Myocyte (in vitro differentiated cells): ENCODE measurements around the gene SSPN. TPM values are rescaled to one million over a fixed set of nuclear protein-coding genes. Genes with fewer than 3 reads are reported as not detected.

Source experiments
- DNase-seq: peaks from one replicate; pipeline ENCODE4 v3.0.0-alpha.2; 2012; ENCODE audit warnings: low read depth
- total RNA-seq: library from RNA; depleted of rRNA; stranded (reverse); fragments of >200 nt; gene quantifications from 2 replicates; pipeline ENCODE4 v1.2.3, GENCODE V29; 2014

SSPN gene
- total RNA-seq, 1 donor from 2014 or later: 120 TPM

DNA sequence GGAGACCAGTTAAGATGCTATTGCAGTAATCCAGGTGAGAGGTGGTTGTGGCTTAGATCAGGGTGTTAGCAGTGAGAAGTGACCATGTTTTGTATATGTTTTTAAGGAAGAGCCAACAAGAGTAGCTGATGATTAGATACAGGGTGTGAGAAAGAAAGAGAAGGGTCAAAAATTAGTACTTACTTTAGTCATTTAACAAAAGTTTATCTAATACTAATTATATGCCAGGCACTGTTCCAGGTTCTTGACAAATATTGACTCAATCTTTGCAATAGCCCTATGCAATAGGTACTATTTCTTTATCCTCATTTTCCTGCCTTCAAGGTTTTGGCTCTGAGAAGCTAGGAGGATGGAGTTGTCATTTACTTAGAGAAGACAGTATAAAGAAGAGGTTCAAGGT, 70.2 kb downstream of the SSPN start:
- no peak for DNase-seq

GRCh38 chr12:26266881-26267280, 71.5 kb downstream of the SSPN start:
- DNase-seq: no peak

GRCh38 chr12:26268841-26269561, 73.6 kb downstream of the SSPN start:
- DNase-seq: no peak

DNA sequence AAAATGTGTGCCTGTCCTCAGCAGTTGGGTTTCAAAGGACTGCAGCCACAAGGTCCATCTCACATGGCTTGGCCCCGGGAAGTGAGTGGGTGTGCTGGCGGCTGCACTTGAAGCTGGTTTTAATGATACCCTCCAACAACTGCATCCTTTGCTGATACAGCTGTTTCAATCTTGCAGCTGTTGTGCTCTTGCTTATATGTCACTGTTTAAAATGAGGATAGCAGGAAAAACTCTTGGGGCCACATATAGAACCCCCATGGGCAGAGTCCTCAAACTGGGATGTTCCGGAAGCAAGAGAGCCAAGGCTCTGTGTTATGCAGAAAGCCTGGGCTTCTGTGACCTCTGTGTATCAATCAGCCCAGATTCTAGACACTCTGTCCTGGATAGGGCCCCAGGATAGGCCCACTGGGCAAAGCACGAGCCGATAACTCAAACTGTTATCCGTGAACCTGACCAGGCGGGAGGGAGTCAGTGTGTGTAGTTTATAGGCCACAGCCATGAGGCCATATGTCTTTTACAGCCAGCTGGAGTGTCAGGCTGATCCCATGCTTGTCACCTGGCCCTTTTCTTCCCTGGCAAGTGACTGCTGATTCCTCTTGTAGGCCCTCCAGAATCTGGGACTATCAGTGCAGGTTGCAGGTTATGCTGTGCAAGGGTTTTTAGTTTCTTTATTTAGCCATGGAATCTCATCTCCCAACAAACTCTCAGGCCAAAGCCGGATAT, 74.3 kb downstream of the SSPN start:
- peak; percentile 61 for DNase-seq

DNA sequence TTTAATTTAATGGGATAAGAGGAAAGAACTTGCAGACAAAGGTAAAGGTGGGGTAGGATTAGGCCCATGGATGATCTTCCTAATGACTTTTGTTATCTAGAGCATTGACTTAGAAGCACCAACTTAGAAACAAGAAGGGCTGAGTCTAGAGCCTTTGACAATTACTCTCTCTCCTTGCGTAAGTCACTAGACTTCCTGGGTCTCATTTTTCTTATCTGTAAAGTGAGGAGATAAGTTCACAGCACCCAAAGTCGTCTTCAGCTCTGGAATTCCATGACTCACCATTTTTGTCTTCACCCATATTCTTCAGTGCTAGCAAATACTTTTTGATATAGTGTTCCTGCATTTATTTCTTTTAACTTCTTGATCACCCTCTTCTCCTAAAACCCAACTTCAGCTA, 75.7 kb downstream of the SSPN start:
- DNase-seq: no peak

DNA sequence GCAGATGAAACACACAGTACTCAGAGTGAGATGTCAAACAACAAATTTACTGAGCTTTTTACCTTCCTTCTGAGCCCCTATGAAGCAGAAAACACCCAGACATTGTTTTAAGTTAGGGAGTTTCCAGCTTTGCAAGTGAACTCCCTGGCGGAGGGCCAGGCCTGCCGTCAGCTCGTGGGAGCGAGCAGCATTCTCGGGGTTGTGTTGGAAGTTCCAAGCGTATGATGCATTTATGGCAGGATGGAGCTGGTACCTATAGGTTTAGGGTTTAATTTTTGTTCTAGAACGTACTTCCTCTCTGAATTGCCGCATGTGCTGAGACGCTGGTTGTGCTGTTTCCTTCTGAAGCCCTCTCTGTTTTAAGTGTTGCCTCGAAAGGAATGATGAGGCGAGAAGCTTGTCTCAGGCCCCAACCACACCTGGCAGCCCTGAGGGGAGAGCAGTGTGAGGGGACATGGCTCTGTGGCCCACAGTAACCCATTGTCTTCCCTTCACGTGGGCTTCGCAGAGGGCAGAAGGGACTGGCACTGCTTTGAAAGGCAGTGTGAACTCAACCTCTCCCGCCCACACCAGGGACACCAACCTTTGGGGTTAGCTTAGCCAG, 76.6 kb downstream of the SSPN start:
- DNase-seq: peak; percentile 43

DNA sequence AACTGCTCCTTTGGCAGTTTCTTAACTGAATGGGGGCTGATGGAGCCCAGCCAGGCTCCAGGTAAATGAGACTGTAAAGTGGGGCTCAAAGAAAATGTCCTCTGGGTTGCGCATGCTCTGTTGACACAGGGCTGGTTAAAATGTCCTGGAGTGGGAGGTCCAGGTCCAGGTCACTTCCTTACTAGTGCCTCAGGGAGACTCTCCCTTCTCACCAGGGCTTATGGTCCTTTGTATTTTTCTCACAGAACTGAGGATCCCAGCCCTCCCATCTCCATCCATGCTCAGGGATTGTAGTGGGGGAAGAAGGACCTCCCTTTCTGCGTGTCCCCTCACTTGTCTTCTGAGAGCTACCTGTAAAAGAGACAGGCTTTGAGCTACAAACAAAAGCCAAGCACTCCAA, 77.5 kb downstream of the SSPN start:
- no peak for DNase-seq

GRCh38 chr12:26273811-26274210, 78.4 kb downstream of the SSPN start:
- no peak for DNase-seq

DNA sequence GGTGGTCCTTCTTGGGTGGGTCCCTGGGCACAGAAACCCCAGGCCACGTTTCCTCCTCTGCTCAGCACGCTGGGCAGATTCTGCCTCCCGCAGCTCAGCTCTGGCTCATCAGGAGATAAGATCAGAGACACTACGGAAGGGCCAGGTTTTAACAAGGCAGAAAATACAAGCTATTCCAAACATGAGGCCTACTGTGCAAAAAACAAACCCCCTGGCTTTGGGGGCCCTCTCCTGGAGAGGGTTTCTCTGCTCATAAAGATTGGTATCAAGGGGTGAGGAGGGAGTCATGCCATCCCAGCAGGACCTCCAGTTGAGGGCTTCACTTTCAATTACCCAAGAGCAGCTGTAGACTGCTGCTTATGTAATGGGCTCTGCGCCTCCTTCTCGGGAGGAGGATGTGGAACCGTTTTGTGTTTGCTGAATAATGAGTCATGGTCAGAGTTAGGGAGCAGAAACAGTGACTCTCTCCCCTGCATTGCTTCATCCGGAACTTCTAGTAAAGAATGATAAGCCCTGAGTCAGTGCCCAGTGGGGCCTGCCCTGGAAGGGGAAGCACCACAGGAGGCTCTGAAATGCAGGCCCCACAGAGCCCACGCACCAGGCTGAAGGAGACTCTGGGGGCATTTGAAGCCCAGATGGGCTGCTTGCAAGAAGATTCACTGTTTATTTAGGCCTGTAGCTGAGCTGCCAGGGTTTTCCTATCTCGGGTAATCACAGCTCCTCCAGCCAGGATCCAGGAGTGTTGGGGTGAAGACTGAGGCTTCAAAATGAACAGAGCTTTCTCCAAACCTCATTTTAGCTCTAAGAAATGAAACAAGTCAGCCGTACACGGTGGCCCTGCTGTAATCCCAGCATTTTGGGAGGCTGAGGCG, 79.3 kb downstream of the SSPN start:
- peak; percentile 95 for DNase-seq

GRCh38 chr12:26275313-26276131, 80.1 kb downstream of the SSPN start:
- no peak for DNase-seq

GRCh38 chr12:26276709-26277108, 81.3 kb downstream of the SSPN start:
- DNase-seq: no peak

- DNase-seq: peak; percentile 39
Measured at GRCh38 chr12:26277506-26278246, 82.3 kb downstream of the SSPN start.

- DNase-seq: peak; percentile 28
Measured at GRCh38 chr12:26278266-26278665, 82.9 kb downstream of the SSPN start.

DNA sequence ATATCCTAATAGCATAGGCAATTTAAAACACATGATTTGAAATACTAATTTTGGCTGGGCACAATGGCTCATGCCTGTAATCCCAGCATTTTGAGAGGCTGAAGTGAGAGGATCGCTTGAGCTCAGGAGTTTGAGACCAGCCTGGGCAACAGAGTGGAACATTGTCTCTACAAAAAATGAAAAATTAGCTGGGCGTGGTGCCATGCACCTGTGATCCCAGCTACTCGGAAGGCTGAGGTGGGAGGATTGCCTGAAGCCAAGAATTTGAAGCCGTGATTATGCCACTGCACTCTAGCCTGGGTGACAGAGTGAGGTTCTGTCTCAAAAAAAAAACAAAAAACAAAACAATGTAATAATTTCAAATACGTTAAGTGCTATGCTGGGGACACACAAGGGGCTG, 83.3 kb downstream of the SSPN start:
- no peak for DNase-seq

DNA sequence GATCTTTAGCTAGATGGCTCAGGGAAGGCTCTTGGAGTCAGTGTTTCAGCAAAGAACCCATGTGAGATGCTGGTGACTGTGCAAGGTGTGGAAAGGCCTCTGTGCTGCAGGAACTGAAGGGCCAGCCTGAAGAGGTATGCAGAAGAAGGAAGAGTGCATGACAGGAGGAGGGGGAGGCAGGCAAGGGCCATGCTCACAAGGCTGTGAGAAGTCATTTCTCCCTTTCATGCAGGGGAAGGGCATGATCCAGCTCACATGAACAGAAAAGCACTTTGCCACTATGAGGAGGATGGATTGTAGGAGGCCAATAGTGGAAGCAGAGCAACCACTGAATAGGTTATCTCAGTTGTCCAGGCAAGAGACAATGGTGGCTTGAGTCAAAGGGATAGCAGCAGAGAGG, 83.7 kb downstream of the SSPN start:
- DNase-seq: no peak

DNA sequence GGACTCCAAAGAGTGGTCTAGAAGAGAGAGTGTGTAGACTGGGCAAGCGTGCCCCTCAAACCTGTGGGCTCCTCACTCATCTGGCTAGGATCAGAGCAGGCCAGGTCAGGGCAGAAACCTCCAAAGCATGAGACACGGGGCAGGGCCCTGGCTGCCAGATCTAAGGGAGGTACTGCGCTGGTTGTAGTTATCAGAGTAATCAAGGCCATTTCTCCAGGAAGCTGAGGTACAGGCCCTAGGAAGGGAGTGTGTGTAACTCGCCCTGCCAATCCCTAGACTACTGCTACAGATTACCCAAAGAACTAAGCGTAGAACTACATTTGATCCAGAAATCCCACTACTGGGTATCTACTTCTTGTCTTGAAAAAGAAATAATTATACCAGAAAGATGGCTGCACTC, 84.5 kb downstream of the SSPN start:
- no peak for DNase-seq

GRCh38 chr12:26280869-26281268, 85.5 kb downstream of the SSPN start:
- no peak for DNase-seq

DNA sequence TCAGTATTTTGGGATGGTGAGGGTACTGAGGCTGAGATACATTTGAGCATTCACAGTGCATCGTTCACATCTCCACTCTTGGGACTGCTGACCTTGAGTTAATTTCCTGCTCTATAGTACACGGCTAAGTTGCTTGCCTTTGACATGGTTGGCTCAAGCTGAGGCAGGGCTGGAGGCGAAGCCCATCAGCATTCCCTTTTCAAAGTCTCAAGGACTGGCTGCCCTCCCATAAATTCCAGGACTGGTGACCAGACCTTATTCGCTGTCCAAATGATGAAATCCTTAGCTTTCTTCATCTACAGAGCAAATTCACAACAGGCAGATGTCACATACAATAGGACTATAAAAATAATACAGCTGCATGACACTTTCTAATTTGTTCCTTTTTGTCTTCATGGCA, 85.9 kb downstream of the SSPN start:
- no peak for DNase-seq

DNA sequence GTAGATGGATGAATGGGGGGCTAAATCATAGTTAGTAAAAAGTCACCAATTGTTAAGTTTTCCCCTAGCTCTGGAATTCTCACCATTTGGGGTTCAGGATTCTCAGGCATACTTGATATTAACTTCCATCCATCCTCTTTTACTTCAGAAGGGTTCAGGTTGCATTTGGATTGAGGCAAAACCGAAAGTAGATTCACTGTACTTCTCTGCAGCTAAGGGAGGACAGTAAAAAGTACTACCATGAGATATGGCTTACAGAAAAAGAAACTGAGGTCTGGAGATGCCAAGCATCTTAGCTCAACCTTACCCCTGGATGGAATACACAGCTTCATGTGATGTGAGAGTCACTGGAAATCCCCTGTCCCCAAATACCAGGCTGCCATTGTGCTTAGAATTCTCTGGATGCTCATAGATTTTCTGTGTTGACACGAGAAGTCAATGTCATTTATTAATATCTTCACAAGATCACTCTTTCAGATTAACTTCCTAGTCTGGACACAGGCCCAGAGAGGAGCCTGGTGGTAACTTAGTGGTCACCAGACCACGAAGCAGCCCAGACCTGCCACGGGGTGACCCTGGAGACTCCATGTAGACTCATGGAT, 87.1 kb downstream of the SSPN start:
- peak; percentile 45 for DNase-seq

DNA sequence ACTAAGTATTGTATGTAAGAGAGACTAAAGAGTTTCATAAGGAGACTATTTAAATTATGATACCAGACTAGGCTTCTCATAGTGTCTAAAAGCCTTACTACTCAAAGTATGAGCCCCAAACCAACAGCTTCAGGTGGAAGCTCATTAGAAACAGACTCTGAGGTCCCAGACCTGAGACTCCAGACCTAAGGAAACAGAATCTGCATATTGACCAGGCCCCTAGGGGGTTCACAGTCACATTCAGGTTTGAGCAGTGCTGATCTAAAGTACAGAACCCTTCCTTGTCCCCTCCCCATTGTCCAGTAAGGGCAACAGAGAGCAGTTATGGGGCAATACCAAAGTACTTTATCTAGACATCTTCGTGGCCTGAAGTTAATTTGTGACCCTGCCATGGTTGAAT, 87.7 kb downstream of the SSPN start:
- DNase-seq: no peak
